Fibroblast of lung (primary cell): ENCODE results near the gene VARS2. TPM values are rescaled to one million over a fixed set of nuclear protein-coding genes. Genes with fewer than 3 reads are reported as not detected.

Source experiments
- DNase-seq, 2 donors: peaks; one replicate each; pipeline versions ENCODE4 v3.0.0 to v3.0.0-alpha.2; 2010; ENCODE audit warnings: low read depth in 2 of 2
- H2AFZ ChIP-seq: 2 replicates; pipeline ENCODE4 v1.5.1; 2012; ENCODE audit warnings: low read length, control low read depth, inconsistent platforms
- H3K27ac ChIP-seq: 2 replicates; pipeline ENCODE4 v1.5.1; 2011; ENCODE audit warnings: low read length, control low read depth; ENCODE audit not compliant: insufficient read depth
- H3K27me3 ChIP-seq: 2 replicates; pipeline ENCODE4 v1.5.1; 2011; ENCODE audit warnings: mild to moderate bottlenecking, low read length; ENCODE audit not compliant: control insufficient read depth, insufficient read depth
- H3K36me3 ChIP-seq: 2 replicates; pipeline ENCODE4 v1.5.1; 2011; ENCODE audit warnings: low read length; ENCODE audit not compliant: control insufficient read depth, insufficient read depth
- H3K4me1 ChIP-seq: 2 replicates; pipeline ENCODE4 v1.5.1; 2011; ENCODE audit warnings: low read length; ENCODE audit not compliant: control insufficient read depth, insufficient read depth; ENCODE audit errors: extremely low read depth
- H3K4me2 ChIP-seq: 2 replicates; pipeline ENCODE4 v1.5.1; 2011; ENCODE audit warnings: low read length, control low read depth; ENCODE audit not compliant: insufficient read depth; ENCODE audit errors: extremely low read depth
- H3K4me3 ChIP-seq, 4 experiments: fragments of 200-600 bp in 1 of 4; sonication (generic) in 1 of 4; replicated peaks in 1 of 4; 2 replicates each; pipeline ENCODE4 v1.5.1; 2011 to 2016; ENCODE audit warnings: low read length in 4 of 4, low read depth in 3 of 4, mild to moderate bottlenecking in 3 of 4, control low read depth in 2 of 4, inconsistent platforms in 1 of 4, mixed read lengths in 1 of 4; ENCODE audit not compliant: insufficient read depth in 1 of 4; ENCODE audit errors: control extremely low read depth in 1 of 4
- H3K79me2 ChIP-seq: 2 replicates; pipeline ENCODE4 v1.5.1; 2012; ENCODE audit warnings: mild to moderate bottlenecking, low read length, inconsistent platforms; ENCODE audit not compliant: control insufficient read depth, insufficient read depth
- H3K9ac ChIP-seq: 2 replicates; pipeline ENCODE4 v1.5.1; 2011; ENCODE audit warnings: mild to moderate bottlenecking, low read length, control low read depth; ENCODE audit not compliant: insufficient read depth
- H3K9me3 ChIP-seq: 2 replicates; pipeline ENCODE4 v1.5.1; 2012; ENCODE audit warnings: low read depth, low read length; ENCODE audit not compliant: control insufficient read depth, insufficient read depth
- H4K20me1 ChIP-seq: 2 replicates; pipeline ENCODE4 v1.5.1; 2011; ENCODE audit warnings: low read length; ENCODE audit not compliant: control insufficient read depth, insufficient read depth; ENCODE audit errors: extremely low read depth
- EZH2 ChIP-seq: IDR thresholded peaks from 2 replicates; pipeline ENCODE4 v1.5.1; 2012; ENCODE audit warnings: low read length, control low read depth, mild to moderate bottlenecking; ENCODE audit errors: missing control alignments
- polyA plus RNA-seq, 2 donors: library from polyadenylated mRNA; depleted of rRNA in 1 of 2; stranded (reverse) in 1 of 2; unstranded in 1 of 2; fragments of >200 nt; gene quantifications; 2 replicates each; pipeline ENCODE4 v1.2.1, GENCODE V29; 2011 to 2012; ENCODE audit warnings: missing spikeins in 1 of 2
- total RNA-seq: library from RNA; depleted of rRNA; stranded (reverse); fragments of >200 nt; gene quantifications from 2 replicates; pipeline ENCODE4 v1.2.1, GENCODE V29; 2014
- TF ChIP-seq, protein P1 (sequence below), 2 donors: IDR thresholded peaks in 1 of 2; conservative IDR thresholded peaks in 1 of 2; 1 replicate in 1 of 2; 2 replicates in 1 of 2; pipeline ENCODE4 v1.5.1; 2011 to 2012; ENCODE audit warnings: low read length in 2 of 2, control low read depth in 1 of 2, inconsistent platforms in 1 of 2, low read depth in 1 of 2, mild to moderate bottlenecking in 1 of 2

VARS2 gene
- total and polyA plus RNA-seq, 2 donors (not counting 1 experiment from before 2014, with no cell fraction given): 6.8 to 20.5 TPM

DNA sequence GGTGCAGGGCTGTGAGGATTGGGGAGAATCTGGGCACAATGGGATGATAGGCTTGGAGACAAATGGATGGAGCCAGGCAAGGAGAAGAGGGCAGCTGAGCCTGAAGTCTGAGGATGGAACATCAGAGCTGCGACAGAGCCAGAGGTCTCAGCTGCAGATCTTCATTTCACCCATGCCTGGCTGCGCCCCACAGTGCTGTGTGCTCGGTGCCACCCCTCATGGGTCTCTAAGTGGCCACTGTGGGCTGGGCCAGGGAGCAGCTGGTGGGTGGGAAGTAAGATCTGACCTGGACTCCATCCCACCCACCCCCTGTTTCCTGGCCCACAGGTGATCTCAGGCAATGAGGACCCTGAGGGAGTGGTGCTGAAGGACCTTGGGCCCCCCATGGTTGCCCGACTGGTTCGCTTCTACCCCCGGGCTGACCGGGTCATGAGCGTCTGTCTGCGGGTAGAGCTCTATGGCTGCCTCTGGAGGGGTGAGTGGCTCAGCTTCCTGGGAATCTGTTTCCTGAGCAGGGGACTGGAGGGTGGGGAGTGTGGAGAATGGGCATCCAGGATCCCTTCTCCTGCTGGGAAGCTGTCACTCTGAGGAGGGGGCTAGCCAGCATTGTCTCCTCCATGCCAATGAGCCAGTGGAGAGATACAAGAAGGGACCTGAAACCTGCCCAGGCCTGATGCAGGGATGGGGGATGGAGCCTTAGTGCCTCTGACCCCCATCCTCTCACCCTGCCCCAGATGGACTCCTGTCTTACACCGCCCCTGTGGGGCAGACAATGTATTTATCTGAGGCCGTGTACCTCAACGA lies 23.2 kb upstream of the VARS2 start:
- TF ChIP-seq, protein P1, sequence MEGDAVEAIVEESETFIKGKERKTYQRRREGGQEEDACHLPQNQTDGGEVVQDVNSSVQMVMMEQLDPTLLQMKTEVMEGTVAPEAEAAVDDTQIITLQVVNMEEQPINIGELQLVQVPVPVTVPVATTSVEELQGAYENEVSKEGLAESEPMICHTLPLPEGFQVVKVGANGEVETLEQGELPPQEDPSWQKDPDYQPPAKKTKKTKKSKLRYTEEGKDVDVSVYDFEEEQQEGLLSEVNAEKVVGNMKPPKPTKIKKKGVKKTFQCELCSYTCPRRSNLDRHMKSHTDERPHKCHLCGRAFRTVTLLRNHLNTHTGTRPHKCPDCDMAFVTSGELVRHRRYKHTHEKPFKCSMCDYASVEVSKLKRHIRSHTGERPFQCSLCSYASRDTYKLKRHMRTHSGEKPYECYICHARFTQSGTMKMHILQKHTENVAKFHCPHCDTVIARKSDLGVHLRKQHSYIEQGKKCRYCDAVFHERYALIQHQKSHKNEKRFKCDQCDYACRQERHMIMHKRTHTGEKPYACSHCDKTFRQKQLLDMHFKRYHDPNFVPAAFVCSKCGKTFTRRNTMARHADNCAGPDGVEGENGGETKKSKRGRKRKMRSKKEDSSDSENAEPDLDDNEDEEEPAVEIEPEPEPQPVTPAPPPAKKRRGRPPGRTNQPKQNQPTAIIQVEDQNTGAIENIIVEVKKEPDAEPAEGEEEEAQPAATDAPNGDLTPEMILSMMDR (conservative IDR thresholded peaks at IDR 0.05 in 1 of 2, IDR thresholded peaks at IDR 0.05 in 1 of 2; ENCODE audit: low read depth in 1 of 2, low read length in 2 of 2): no peak
- TF ChIP-seq EZH2: no peak
- Histone ChIP-seq H3K4me2 (no peak overlapping the region), H3K9me3 (no peaks in the 10 kb centered on the region), H2AFZ (no peak overlapping the region), H3K79me2 (no peaks in the 10 kb centered on the region), H3K4me1 (peaks cover 7% of the 10 kb centered on the region), H4K20me1 (no peaks in the 10 kb centered on the region), H3K27me3 (no peaks in the 10 kb centered on the region), H3K9ac (no peak overlapping the region), H3K27ac (no peak overlapping the region), H3K4me3 (no peak overlapping the region), H3K36me3 (peaks cover 6% of the 10 kb centered on the region)
- no peak for DNase-seq

DNA sequence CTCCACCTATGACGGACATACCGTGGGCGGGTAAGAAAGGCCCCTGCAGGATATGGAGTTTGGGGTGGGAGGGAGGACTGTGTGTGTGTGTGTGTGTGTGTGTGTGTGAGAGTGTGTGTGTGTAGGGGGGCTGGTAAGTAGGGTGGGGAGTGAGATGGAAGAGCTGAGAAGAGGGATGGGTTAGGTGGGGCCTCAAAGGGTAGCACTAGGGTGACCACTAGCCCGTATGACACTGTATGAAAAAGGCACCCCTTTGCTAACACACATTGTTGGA lies 22.7 kb upstream of the VARS2 start:
- no peak overlapping the region for H3K27ac ChIP-seq
- H3K4me3 ChIP-seq: no peak overlapping the region
- no peak overlapping the region for H3K9ac ChIP-seq

DNA sequence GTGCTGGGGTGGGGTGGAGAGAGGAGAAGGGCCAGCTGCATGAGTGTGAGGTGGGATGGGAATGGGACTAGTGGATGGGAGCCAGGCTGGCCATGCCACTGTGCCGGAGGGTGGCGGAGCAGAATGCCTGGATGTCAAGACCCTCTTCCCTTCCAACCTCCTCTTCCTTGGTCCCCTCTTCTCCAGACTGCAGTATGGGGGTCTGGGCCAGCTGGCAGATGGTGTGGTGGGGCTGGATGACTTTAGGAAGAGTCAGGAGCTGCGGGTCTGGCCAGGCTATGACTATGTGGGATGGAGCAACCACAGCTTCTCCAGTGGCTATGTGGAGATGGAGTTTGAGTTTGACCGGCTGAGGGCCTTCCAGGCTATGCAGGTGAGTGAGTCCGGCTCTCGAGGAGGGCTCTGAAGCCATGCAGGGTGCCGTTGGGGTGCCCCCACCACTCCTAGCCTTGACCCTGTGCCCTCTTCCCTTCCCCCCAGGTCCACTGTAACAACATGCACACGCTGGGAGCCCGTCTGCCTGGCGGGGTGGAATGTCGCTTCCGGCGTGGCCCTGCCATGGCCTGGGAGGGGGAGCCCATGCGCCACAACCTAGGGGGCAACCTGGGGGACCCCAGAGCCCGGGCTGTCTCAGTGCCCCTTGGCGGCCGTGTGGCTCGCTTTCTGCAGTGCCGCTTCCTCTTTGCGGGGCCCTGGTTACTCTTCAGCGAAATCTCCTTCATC lies 22.1 kb upstream of the VARS2 start:
- TF ChIP-seq, protein P1 (conservative IDR thresholded peaks at IDR 0.05 in 1 of 2, IDR thresholded peaks at IDR 0.05 in 1 of 2; ENCODE audit: low read depth in 1 of 2, low read length in 2 of 2): no peak
- no peaks in the 10 kb centered on the region for H3K9me3 ChIP-seq
- no peak overlapping the region for H2AFZ ChIP-seq
- H3K27ac ChIP-seq: no peak overlapping the region
- H3K36me3 ChIP-seq: peaks cover 6% of the 10 kb centered on the region
- no peaks in the 10 kb centered on the region for H3K79me2 ChIP-seq
- no peaks in the 10 kb centered on the region for H4K20me1 ChIP-seq
- H3K4me2 ChIP-seq: no peak overlapping the region
- H3K4me3 ChIP-seq: no peak overlapping the region
- no peaks in the 10 kb centered on the region for H3K27me3 ChIP-seq
- no peak for DNase-seq
- H3K4me1 ChIP-seq: no peaks in the 10 kb centered on the region
- H3K9ac ChIP-seq: no peak overlapping the region

More for the DNA sequence above, 22.7 kb upstream of the VARS2 start:
- H2AFZ ChIP-seq: no peak overlapping the region
- H3K27me3 ChIP-seq: no peaks in the 10 kb centered on the region
- H3K9me3 ChIP-seq: no peaks in the 10 kb centered on the region
- no peaks in the 10 kb centered on the region for H3K79me2 ChIP-seq
- H3K36me3 ChIP-seq: peaks cover 6% of the 10 kb centered on the region
- DNase-seq: no peak
- H3K4me2 ChIP-seq: no peak overlapping the region
- peaks cover 2% of the 10 kb centered on the region for H3K4me1 ChIP-seq
- no peak for TF ChIP-seq EZH2
- TF ChIP-seq, protein P1 (conservative IDR thresholded peaks at IDR 0.05 in 1 of 2, IDR thresholded peaks at IDR 0.05 in 1 of 2; ENCODE audit: low read depth in 1 of 2, low read length in 2 of 2): no peak
- H4K20me1 ChIP-seq: no peaks in the 10 kb centered on the region
